Measurements from ENCODE around the gene HTT. TPM values are rescaled to one million over a fixed set of nuclear protein-coding genes. Genes with fewer than 3 reads are reported as not detected.

Gene HTT
- total and polyA plus RNA-seq, 2 of the 13 experiments (the other 11 are each of a cell fraction or from before 2014, with no cell fraction given) = 17.5 to 19.5 TPM

DNA sequence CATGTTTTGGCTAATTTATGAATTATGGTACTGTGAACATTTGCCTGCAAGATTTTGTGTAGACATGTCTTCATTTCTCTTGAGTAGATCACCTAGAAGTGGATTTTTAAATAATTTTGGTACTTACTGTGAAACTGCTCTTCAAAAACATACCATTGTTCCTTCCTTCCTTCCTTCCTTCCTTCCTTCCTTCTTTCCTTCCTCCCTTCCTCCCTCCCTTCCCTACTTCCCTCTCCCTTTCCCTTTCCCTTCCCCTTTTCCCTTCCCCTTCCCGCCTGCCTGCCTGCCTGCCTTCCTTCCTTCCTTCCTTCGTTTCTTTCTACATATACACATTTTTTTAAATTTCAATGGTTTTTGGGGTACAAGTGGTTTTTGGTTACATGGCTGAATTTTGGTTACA, 63.4 kb downstream of the HTT start:
- Histone ChIP-seq H2AFZ (ENCODE audit: low read length) (no peak overlapping the region), H3K4me3 (replicated peaks in 1 of 3; ENCODE audit: insufficient read depth in 1 of 3, low read depth in 2 of 3, low read length in 3 of 3) (no peak overlapping the region), H3K27ac (ENCODE audit: extremely low read length, insufficient read depth, low read length) (no peak overlapping the region), H4K20me1 (ENCODE audit: insufficient read depth, low read length) (no peaks in the 10 kb centered on the region), H3K9me3 (ENCODE audit: low read length) (no peaks in the 10 kb centered on the region), H3K9ac (ENCODE audit: insufficient read depth, low read depth, low read length) (no peak overlapping the region), H3K79me2 (ENCODE audit: insufficient read depth, low read length) (no peaks in the 10 kb centered on the region), H3K36me3 (replicated peaks in 1 of 2; ENCODE audit: control insufficient read depth in 1 of 2, insufficient read depth in 2 of 2, low read length in 2 of 2) (peaks cover 6 to 66% of the 10 kb centered on the region in 2 experiments; a peak in 3 of 5 replicates), H3K27me3 (ENCODE audit: control insufficient read depth in 1 of 2, insufficient read depth in 2 of 2, low read length in 2 of 2) (no peaks in the 10 kb centered on the region), H3K4me2 (ENCODE audit: low read depth, low read length) (no peak overlapping the region), H3K4me1 (ENCODE audit: insufficient read depth, low read length) (peaks cover 14% of the 10 kb centered on the region)
- TF ChIP-seq, protein P1, sequence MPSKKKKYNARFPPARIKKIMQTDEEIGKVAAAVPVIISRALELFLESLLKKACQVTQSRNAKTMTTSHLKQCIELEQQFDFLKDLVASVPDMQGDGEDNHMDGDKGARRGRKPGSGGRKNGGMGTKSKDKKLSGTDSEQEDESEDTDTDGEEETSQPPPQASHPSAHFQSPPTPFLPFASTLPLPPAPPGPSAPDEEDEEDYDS (CRISPR knock-in tag; IDR thresholded peaks at IDR 0.05) = no peak
- no peak for TF ChIP-seq ZKSCAN1 (IDR thresholded peaks at IDR 0.05; ENCODE audit: low read length)
- no peak for TF ChIP-seq ZNF773 (CRISPR knock-in tag; IDR thresholded peaks at IDR 0.05; ENCODE audit: borderline replicate concordance)
- TF ChIP-seq ZNF83 (CRISPR knock-in tag; IDR thresholded peaks at IDR 0.05; ENCODE audit: borderline replicate concordance) = no peak
- no peak for TF ChIP-seq ZNF432 (CRISPR knock-in tag; IDR thresholded peaks at IDR 0.05; ENCODE audit: borderline replicate concordance)
- TF ChIP-seq HNRNPK (IDR thresholded peaks at IDR 0.05; ENCODE audit: low read depth, low read length, poor library complexity, severe bottlenecking) = peak; percentile 87
- no peak for TF ChIP-seq ISX (CRISPR knock-in tag; conservative IDR thresholded peaks at IDR 0.05)
- intact Hi-C loops (cut with micrococcal nuclease; ENCODE audit: unreplicated experiment) (loop anchor here (2.0 kb wide), 1 partner anchor 31 kb away; no protein-coding TSS in a partner anchor), in situ Hi-C loops (cut with HindIII; ENCODE audit: extremely low pct_ligation_motif_present, low pct_unique_long_range_greater_than_20kb) (no loop called here)
- DNase-seq (ENCODE audit: low spot score) (no peak), FAIRE-seq (no peak), ATAC-seq (no peak)
- ChIA-PET POLR2A (no interaction called here), CTCF (ENCODE audit: low intra/inter-chr PET ratio, low total read pairs) (no interaction called here)
- WGBS (ENCODE audit: low lambda C conversion rate) = 100% methylated on average over 2 of the region's 2 CpGs
- no TSS peak for BruUV-seq (replicated peaks)

DNA sequence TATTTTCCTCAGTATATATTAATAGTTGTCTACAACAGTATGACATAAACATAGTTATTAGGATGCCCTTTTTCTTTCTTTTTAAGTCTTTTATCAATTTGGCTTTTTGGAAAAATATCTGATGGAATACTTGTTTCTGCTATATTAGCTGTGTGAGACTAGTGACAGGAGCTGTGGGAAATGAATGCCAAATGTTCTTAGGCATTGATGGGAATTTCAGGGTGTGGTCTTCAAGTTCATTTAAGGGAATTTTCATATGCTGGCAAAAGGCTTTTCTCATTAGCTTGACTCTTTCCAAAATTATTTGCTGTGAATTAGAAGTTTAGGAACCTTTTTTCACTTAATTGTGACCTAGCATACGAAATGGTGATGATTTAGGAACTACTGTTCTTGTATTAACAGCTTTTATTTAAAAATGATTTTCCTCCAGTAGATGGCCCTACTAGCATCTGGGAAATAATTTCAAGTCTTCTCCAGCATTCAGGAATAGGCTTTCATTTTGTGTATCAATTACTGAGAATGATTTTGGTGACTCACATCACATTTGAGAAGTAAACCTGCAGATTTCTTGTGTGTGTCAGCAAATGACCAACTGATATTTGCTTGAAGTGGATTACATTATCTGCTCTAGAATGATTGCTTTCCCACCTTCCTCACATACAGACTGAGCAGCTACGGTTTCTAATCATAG, 70.9 kb downstream of the HTT start:
- H3K79me2 ChIP-seq (ENCODE audit: insufficient read depth, low read length) = no peaks in the 10 kb centered on the region
- no peak for FAIRE-seq
- intact Hi-C loops (cut with micrococcal nuclease; ENCODE audit: unreplicated experiment) (no loop called here), in situ Hi-C loops (cut with HindIII; ENCODE audit: extremely low pct_ligation_motif_present, low pct_unique_long_range_greater_than_20kb) (no loop called here)
- H2AFZ ChIP-seq (ENCODE audit: low read length) = no peak overlapping the region
- H3K27ac ChIP-seq (ENCODE audit: extremely low read length, insufficient read depth, low read length) = no peak overlapping the region
- no peaks in the 10 kb centered on the region for H4K20me1 ChIP-seq (ENCODE audit: insufficient read depth, low read length)
- ATAC-seq = no peak
- no peak for DNase-seq (ENCODE audit: low spot score)
- no peaks in the 10 kb centered on the region for H3K9me3 ChIP-seq (ENCODE audit: low read length)
- H3K4me1 ChIP-seq (ENCODE audit: insufficient read depth, low read length) = no peaks in the 10 kb centered on the region
- BruUV-seq (replicated peaks) = no TSS peak
- ChIA-PET CTCF (ENCODE audit: low intra/inter-chr PET ratio, low total read pairs) (no interaction called here), POLR2A (no interaction called here)
- no peak overlapping the region for H3K4me2 ChIP-seq (ENCODE audit: low read depth, low read length)
- no peaks in the 10 kb centered on the region for H3K27me3 ChIP-seq (ENCODE audit: control insufficient read depth in 1 of 2, insufficient read depth in 2 of 2, low read length in 2 of 2)
- no peak overlapping the region for H3K9ac ChIP-seq (ENCODE audit: insufficient read depth, low read depth, low read length)
- peaks cover 12 to 71% of the 10 kb centered on the region in 2 experiments for H3K36me3 ChIP-seq (replicated peaks in 1 of 2; ENCODE audit: control insufficient read depth in 1 of 2, insufficient read depth in 2 of 2, low read length in 2 of 2)
- TF ChIP-seq, protein P2, sequence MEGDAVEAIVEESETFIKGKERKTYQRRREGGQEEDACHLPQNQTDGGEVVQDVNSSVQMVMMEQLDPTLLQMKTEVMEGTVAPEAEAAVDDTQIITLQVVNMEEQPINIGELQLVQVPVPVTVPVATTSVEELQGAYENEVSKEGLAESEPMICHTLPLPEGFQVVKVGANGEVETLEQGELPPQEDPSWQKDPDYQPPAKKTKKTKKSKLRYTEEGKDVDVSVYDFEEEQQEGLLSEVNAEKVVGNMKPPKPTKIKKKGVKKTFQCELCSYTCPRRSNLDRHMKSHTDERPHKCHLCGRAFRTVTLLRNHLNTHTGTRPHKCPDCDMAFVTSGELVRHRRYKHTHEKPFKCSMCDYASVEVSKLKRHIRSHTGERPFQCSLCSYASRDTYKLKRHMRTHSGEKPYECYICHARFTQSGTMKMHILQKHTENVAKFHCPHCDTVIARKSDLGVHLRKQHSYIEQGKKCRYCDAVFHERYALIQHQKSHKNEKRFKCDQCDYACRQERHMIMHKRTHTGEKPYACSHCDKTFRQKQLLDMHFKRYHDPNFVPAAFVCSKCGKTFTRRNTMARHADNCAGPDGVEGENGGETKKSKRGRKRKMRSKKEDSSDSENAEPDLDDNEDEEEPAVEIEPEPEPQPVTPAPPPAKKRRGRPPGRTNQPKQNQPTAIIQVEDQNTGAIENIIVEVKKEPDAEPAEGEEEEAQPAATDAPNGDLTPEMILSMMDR (CRISPR knock-in tag; IDR thresholded peaks at IDR 0.05) = peak; percentile 39
- TF ChIP-seq STAG1 (CRISPR knock-in tag; IDR thresholded peaks at IDR 0.05) (peak; percentile 38), NR2F6 (IDR thresholded peaks at IDR 0.05) (no peak), NR2F6 (CRISPR knock-in tag; IDR thresholded peaks at IDR 0.05) (no peak)
- no peak overlapping the region for H3K4me3 ChIP-seq (replicated peaks in 1 of 3; ENCODE audit: insufficient read depth in 1 of 3, low read depth in 2 of 3, low read length in 3 of 3)
- WGBS (ENCODE audit: low lambda C conversion rate) = 93% methylated on average over 2 of the region's 2 CpGs

Data from HepG2 (cell line).